Testis (tissue), 2 donors: ENCODE results near the gene NECTIN1.

Experiments
- CTCF ChIP-seq, 3 experiments: fragments of 450-650 bp in 2 of 3; fragments of 200-600 bp in 1 of 3; sonication (generic) in 1 of 3; IDR thresholded peaks; one replicate each; pipeline ENCODE4 v1.5.1; 2016 to 2019; ENCODE audit warnings: antibody characterized with exemption in 3 of 3, mild to moderate bottlenecking in 2 of 3, moderate library complexity in 1 of 3
- POLR2A ChIP-seq: fragments of 450-650 bp; IDR thresholded peaks from one replicate; pipeline ENCODE4 v1.6.1; 2017; ENCODE audit warnings: antibody characterized with exemption, mild to moderate bottlenecking, moderate library complexity

GRCh38 chr11:119757378-119757777, 28.4 kb upstream of the NECTIN1 start:
- no peak for TF ChIP-seq POLR2A
- TF ChIP-seq CTCF (IDR thresholded peaks at IDR 0.05), result no peak
